HEK293 (cell line): ENCODE results near the gene FXYD1.
A peak's percentile ranks its signal among the peaks of the same experiment; 100 is the strongest.

Experiments used
- CTCF ChIA-PET: fragments of 350-600 bp; formaldehyde crosslinking; extraction: SDS; loops from one replicate; lab custom pipeline; 2021; ENCODE audit warnings: antibody characterized with exemption; lab: Yijun Ruan, JAX
- POLR2A ChIA-PET: fragments of 300-600 bp; formaldehyde crosslinking; extraction: SDS; loops from one replicate; lab custom pipeline; 2020; ENCODE audit warnings: antibody characterized with exemption, inconsistent platforms; lab: Yijun Ruan, JAX
- H3K27ac ChIP-seq: fragments of 200-500 bp; sonication (Bioruptor generic); 2 replicates; pipeline ENCODE4 v1.5.1; 2014; ENCODE audit warnings: low read depth, low read length, control low read depth, inconsistent platforms; ENCODE audit errors: extremely low read depth
- H3K36me3 ChIP-seq, 2 experiments: fragments of 200-500 bp in 1 of 2; sonication (Bioruptor generic) in 1 of 2; 1 replicate in 1 of 2; 2 replicates in 1 of 2; pipeline ENCODE4 v1.5.1; 2014 to 2017; ENCODE audit warnings: inconsistent platforms in 2 of 2, low read length in 2 of 2; ENCODE audit not compliant: control insufficient read depth in 2 of 2, insufficient read depth in 1 of 2
- H3K4me1 ChIP-seq: fragments of 200-500 bp; sonication (Bioruptor generic); 2 replicates; pipeline ENCODE4 v1.5.1; 2014; ENCODE audit warnings: mild to moderate bottlenecking, low read length, inconsistent platforms; ENCODE audit not compliant: control insufficient read depth, insufficient read depth
- H3K4me3 ChIP-seq: 2 replicates; pipeline ENCODE4 v1.5.1; 2011; ENCODE audit warnings: low read depth, mild to moderate bottlenecking, control low read depth, low read length, moderate library complexity
- H3K9me3 ChIP-seq: fragments of 200-500 bp; sonication (Bioruptor generic); 2 replicates; pipeline ENCODE4 v1.5.1; 2014; ENCODE audit warnings: low read depth, low read length, inconsistent platforms; ENCODE audit not compliant: control insufficient read depth, insufficient read depth
- GLIS2 ChIP-seq: fragments of 450-650 bp; formaldehyde crosslinking; IDR thresholded peaks from 2 replicates; pipeline ENCODE4 v1.5.1; 2016; ENCODE audit warnings: missing biosample characterization, missing genetic modification characterization
- PRDM1 ChIP-seq: fragments of 450-650 bp; formaldehyde crosslinking; IDR thresholded peaks from 2 replicates; pipeline ENCODE4; 2016; ENCODE audit warnings: missing biosample characterization, missing genetic modification characterization
- SETDB1 ChIP-seq: IDR thresholded peaks from one replicate; pipeline ENCODE4 v1.6.1; 2017; ENCODE audit warnings: mild to moderate bottlenecking, low read length, moderate library complexity, mixed read lengths; ENCODE audit not compliant: insufficient read length
- ZBTB17 ChIP-seq: fragments of 450-650 bp; formaldehyde crosslinking; IDR thresholded peaks from 2 replicates; pipeline ENCODE4 v1.5.1; 2016; ENCODE audit warnings: missing biosample characterization, missing genetic modification characterization
- ZBTB21 ChIP-seq: fragments of 450-650 bp; formaldehyde crosslinking; IDR thresholded peaks from 2 replicates; pipeline ENCODE4 v1.5.1; 2017; ENCODE audit warnings: missing biosample characterization, missing genetic modification characterization
- ZFHX2 ChIP-seq: fragments of 450-650 bp; formaldehyde crosslinking; conservative IDR thresholded peaks from 2 replicates; pipeline ENCODE4 v1.5.1; 2016; ENCODE audit warnings: missing biosample characterization, missing genetic modification characterization
- ZNF366 ChIP-seq: fragments of 450-650 bp; formaldehyde crosslinking; conservative IDR thresholded peaks from 2 replicates; pipeline ENCODE4 v1.5.1; 2016; ENCODE audit warnings: missing biosample characterization, missing genetic modification characterization
- ZNF560 ChIP-seq: fragments of 450-650 bp; formaldehyde crosslinking; IDR thresholded peaks from 2 replicates; pipeline ENCODE4 v1.5.1; 2017; ENCODE audit warnings: missing biosample characterization, missing genetic modification characterization, borderline replicate concordance
- ZNF596 ChIP-seq: fragments of 450-650 bp; IDR thresholded peaks from 2 replicates; pipeline ENCODE4 v1.5.0; 2018; ENCODE audit warnings: missing biosample characterization, mild to moderate bottlenecking, missing genetic modification characterization, moderate library complexity
- ZNF624 ChIP-seq: fragments of 450-650 bp; formaldehyde crosslinking; IDR thresholded peaks from 2 replicates; pipeline ENCODE4 v1.5.1; 2017; ENCODE audit warnings: missing biosample characterization, missing genetic modification characterization
- ZNF791 ChIP-seq: fragments of 450-650 bp; formaldehyde crosslinking; IDR thresholded peaks from 2 replicates; pipeline ENCODE4 v1.5.1; 2016; ENCODE audit warnings: missing biosample characterization, missing genetic modification characterization
- ZNF843 ChIP-seq: fragments of 450-650 bp; formaldehyde crosslinking; IDR thresholded peaks from 2 replicates; pipeline ENCODE4 v1.5.1; 2016; ENCODE audit warnings: missing biosample characterization, missing genetic modification characterization
- TF ChIP-seq, protein P1 (sequence below): fragments of 450-650 bp; formaldehyde crosslinking; IDR thresholded peaks from 2 replicates; pipeline ENCODE4; 2016; ENCODE audit warnings: missing biosample characterization, missing genetic modification characterization
- TF ChIP-seq, protein P2 (sequence below): fragments of 450-650 bp; formaldehyde crosslinking; IDR thresholded peaks from 2 replicates; pipeline ENCODE4 v1.5.1; 2017; ENCODE audit warnings: missing biosample characterization, missing genetic modification characterization

The FXYD1 gene

DNA sequence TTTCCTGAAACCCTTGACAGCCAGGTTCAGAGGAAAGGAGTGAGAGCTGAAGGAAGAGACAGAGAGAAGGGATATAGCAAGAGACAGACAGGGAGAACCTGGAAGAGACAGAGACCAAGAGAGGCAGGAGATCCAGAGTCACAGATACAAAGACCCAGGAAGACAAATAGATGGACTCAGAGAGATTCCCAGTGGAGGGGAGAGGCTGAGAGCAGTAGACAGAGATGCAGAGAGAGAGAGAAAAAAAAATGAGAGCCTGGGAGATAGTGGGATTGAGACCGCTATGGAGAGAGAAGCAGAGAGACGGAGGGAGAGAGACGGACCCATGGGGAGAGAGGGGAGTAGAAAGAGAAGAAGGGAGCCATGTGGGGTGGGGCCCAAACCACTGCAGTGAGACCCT, 5.2 kb downstream of the FXYD1 start:
- ChIA-PET CTCF (interaction anchor here (0.6 to 4.7 kb wide), 17 partner anchors 9 to 141 kb away, joined by 3 to 82 read pairs (median 4); partner anchors contain the start of genes FXYD3, FXYD5 and LGI4), POLR2A (interaction anchor here (0.7 to 2.0 kb wide), 4 partner anchors 11 to 125 kb away, joined by 3 to 8 read pairs (median 6); partner anchors contain the start of genes FXYD5 and USF2)
- Histone ChIP-seq H3K4me1 (peaks cover 31% of the 10 kb centered on the region), H3K36me3 (no peaks in the 10 kb centered on the region; a peak in 1 of 3 replicates), H3K27ac (no peak overlapping the region; the same call in 1 of the 2 replicates), H3K9me3 (no peaks in the 10 kb centered on the region)
- TF ChIP-seq ZBTB17 = peak; percentile 98
- peak; percentile 95 for TF ChIP-seq ZNF366 (tag by site-specific recombination)
- 0 out of 2 replicates have a peak, but pooled peaks have one; percentile 35 for TF ChIP-seq ZNF791 (tag by site-specific recombination)
- no peak for TF ChIP-seq ZNF843 (tag by site-specific recombination)
- TF ChIP-seq PRDM1 (tag by site-specific recombination) = peak; percentile 99
- TF ChIP-seq, protein P1, sequence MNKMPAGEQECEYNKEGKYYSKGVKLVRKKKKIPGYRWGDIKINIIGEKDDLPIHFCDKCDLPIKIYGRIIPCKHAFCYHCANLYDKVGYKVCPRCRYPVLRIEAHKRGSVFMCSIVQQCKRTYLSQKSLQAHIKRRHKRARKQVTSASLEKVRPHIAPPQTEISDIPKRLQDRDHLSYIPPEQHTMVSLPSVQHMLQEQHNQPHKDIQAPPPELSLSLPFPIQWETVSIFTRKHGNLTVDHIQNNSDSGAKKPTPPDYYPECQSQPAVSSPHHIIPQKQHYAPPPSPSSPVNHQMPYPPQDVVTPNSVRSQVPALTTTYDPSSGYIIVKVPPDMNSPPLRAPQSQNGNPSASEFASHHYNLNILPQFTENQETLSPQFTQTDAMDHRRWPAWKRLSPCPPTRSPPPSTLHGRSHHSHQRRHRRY (tag by site-specific recombination) = 0 out of 2 replicates have a peak, but pooled peaks have one; percentile 12
- TF ChIP-seq ZNF624 = 0 out of 2 replicates have a peak, but pooled peaks have one; percentile 24
- TF ChIP-seq ZBTB21 (tag by site-specific recombination) = 0 out of 2 replicates have a peak, but pooled peaks have one; percentile 17
- TF ChIP-seq, protein P2, sequence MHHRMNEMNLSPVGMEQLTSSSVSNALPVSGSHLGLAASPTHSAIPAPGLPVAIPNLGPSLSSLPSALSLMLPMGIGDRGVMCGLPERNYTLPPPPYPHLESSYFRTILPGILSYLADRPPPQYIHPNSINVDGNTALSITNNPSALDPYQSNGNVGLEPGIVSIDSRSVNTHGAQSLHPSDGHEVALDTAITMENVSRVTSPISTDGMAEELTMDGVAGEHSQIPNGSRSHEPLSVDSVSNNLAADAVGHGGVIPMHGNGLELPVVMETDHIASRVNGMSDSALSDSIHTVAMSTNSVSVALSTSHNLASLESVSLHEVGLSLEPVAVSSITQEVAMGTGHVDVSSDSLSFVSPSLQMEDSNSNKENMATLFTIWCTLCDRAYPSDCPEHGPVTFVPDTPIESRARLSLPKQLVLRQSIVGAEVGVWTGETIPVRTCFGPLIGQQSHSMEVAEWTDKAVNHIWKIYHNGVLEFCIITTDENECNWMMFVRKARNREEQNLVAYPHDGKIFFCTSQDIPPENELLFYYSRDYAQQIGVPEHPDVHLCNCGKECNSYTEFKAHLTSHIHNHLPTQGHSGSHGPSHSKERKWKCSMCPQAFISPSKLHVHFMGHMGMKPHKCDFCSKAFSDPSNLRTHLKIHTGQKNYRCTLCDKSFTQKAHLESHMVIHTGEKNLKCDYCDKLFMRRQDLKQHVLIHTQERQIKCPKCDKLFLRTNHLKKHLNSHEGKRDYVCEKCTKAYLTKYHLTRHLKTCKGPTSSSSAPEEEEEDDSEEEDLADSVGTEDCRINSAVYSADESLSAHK (tag by site-specific recombination) = 0 out of 2 replicates have a peak, but pooled peaks have one; percentile 13
- TF ChIP-seq ZNF596 = peak; percentile 44
- TF ChIP-seq SETDB1 = no peak
- TF ChIP-seq, all 188 proteins: peak for 9
- no peak overlapping the region for H3K4me3 ChIP-seq

DNA sequence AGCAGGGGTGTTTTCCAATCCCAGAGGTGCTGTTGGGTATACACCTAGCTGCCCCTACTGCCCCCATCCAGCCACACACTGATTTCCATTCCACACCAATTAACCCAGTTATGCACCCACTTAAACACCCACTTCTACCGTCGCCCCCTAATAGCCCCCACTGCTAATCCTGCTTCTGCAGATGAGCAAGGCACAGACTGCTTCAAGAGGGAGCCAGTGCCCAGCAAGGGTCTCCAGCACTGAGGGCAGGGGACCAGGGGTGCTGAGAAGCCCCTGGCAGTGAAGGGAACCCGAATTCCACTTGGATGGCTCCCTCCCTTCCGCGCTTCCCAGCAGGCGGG, 5.6 kb downstream of the FXYD1 start:
- H3K4me3 ChIP-seq = no peak overlapping the region
- ChIA-PET POLR2A (interaction anchor here (0.7 to 2.0 kb wide), 4 partner anchors 9 to 124 kb away, joined by 3 to 8 read pairs (median 6); partner anchors contain the start of genes FXYD5, LGI4 and USF2), CTCF (interaction anchor here (0.6 to 4.7 kb wide), 14 partner anchors 9 to 592 kb away, joined by 3 to 82 read pairs (median 4); partner anchors contain the start of genes FXYD3, FXYD5 and LGI4)
- H3K9me3 ChIP-seq = no peaks in the 10 kb centered on the region
- H3K36me3 ChIP-seq = no peaks in the 10 kb centered on the region; a peak in 1 of 3 replicates
- TF ChIP-seq ZFHX2 (tag by site-specific recombination) (peak; percentile 88), GLIS2 (tag by site-specific recombination) (peak; percentile 37; the same call in 1 of the 2 replicates), ZNF560 (tag by site-specific recombination) (no peak)
- TF ChIP-seq, protein P1 (tag by site-specific recombination) = 0 out of 2 replicates have a peak, but pooled peaks have one; percentile 6
- no peak overlapping the region for H3K27ac ChIP-seq
- H3K4me1 ChIP-seq = peaks cover 32% of the 10 kb centered on the region
